Panc1 (cell line): ENCODE measurements around the gene TMEM201.

ENCODE experiments used
- POLR2AphosphoS5 ChIP-seq: IDR thresholded peaks from 2 replicates; pipeline ENCODE4 v1.6.1; 2012; ENCODE audit warnings: mild to moderate bottlenecking, low read depth, low read length, moderate library complexity
- SIN3A ChIP-seq: IDR thresholded peaks from 2 replicates; pipeline ENCODE4 v1.6.1; 2012; ENCODE audit warnings: low read depth, mild to moderate bottlenecking, low read length, moderate library complexity, borderline replicate concordance; ENCODE audit not compliant: insufficient read depth
- TF ChIP-seq, protein P1 (sequence below): fragments of 450-650 bp; IDR thresholded peaks from 2 replicates; pipeline ENCODE4 v1.5.1; 2017; ENCODE audit warnings: mild to moderate bottlenecking

- TF ChIP-seq POLR2AphosphoS5 (no peak), SIN3A (no peak)
- TF ChIP-seq, protein P1, sequence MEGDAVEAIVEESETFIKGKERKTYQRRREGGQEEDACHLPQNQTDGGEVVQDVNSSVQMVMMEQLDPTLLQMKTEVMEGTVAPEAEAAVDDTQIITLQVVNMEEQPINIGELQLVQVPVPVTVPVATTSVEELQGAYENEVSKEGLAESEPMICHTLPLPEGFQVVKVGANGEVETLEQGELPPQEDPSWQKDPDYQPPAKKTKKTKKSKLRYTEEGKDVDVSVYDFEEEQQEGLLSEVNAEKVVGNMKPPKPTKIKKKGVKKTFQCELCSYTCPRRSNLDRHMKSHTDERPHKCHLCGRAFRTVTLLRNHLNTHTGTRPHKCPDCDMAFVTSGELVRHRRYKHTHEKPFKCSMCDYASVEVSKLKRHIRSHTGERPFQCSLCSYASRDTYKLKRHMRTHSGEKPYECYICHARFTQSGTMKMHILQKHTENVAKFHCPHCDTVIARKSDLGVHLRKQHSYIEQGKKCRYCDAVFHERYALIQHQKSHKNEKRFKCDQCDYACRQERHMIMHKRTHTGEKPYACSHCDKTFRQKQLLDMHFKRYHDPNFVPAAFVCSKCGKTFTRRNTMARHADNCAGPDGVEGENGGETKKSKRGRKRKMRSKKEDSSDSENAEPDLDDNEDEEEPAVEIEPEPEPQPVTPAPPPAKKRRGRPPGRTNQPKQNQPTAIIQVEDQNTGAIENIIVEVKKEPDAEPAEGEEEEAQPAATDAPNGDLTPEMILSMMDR, result no peak
Measured at GRCh38 chr1:9648171-9648570, 59.5 kb downstream of the TMEM201 start.
